Measurements from ENCODE around the gene TMC7. TPM values are rescaled to one million over a fixed set of nuclear protein-coding genes. Genes with fewer than 3 reads are reported as not detected.

Gene TMC7
- total RNA-seq, 2 experiments from 2014 or later, result not detected

GRCh38 chr16:19008245-19009169, 24.8 kb downstream of the TMC7 start:
- no peak overlapping the region for H3K4me3 Mint-ChIP-seq
- no peaks in the 10 kb centered on the region for H3K36me3 Mint-ChIP-seq (ENCODE audit: low read depth)

GRCh38 chr16:19011169-19011731, 27.5 kb downstream of the TMC7 start:
- Mint-ChIP-seq H3K4me1 (ENCODE audit: low read depth) (no peaks in the 10 kb centered on the region), H3K27me3 (peaks cover 2% of the 10 kb centered on the region), H3K36me3 (ENCODE audit: low read depth) (no peaks in the 10 kb centered on the region), H3K4me3 (no peak overlapping the region), H3K9me3 (peaks cover 6% of the 10 kb centered on the region), H3K27ac (no peak overlapping the region)
- CTCF ChIA-PET, result interaction anchor here (1.7 to 1.8 kb wide), 2 partner anchors 14 to 216 kb away, joined by 3 to 4 read pairs; no protein-coding TSS in a partner anchor
- no peak for TF ChIP-seq CTCF (IDR thresholded peaks at IDR 0.05)
- intact Hi-C loops (cut with micrococcal nuclease), result no loop called here
- ATAC-seq (no peak), DNase-seq (no peak)
- POLR2A ChIA-PET, result interaction anchor here (1.0 kb wide), 1 partner anchor 14 kb away, joined by 4 read pairs; no protein-coding TSS in a partner anchor

More at GRCh38 chr16:19008245-19009169, 24.8 kb downstream of the TMC7 start:
- CTCF ChIA-PET, result interaction anchor here (1.1 kb wide), 1 partner anchor 78 kb away, joined by 3 read pairs; no protein-coding TSS in a partner anchor
- Mint-ChIP-seq H3K27ac (no peak overlapping the region), H3K27me3 (no peaks in the 10 kb centered on the region), H3K4me1 (ENCODE audit: low read depth) (no peaks in the 10 kb centered on the region), H3K9me3 (peaks cover 6% of the 10 kb centered on the region)
- ATAC-seq, result no peak
- intact Hi-C loops (cut with micrococcal nuclease), result no loop called here
- TF ChIP-seq CTCF (IDR thresholded peaks at IDR 0.05), result no peak
- DNase-seq, result no peak
- POLR2A ChIA-PET, result no interaction called here

- no peak for TF ChIP-seq CTCF (IDR thresholded peaks at IDR 0.05)
- ChIA-PET CTCF (no interaction called here), POLR2A (no interaction called here)
- Mint-ChIP-seq H3K4me3 (no peak overlapping the region), H3K4me1 (ENCODE audit: low read depth) (no peaks in the 10 kb centered on the region), H3K36me3 (ENCODE audit: low read depth) (no peaks in the 10 kb centered on the region), H3K27ac (no peak overlapping the region), H3K27me3 (peaks cover 4% of the 10 kb centered on the region), H3K9me3 (peaks cover 6% of the 10 kb centered on the region)
- intact Hi-C loops (cut with micrococcal nuclease), result no loop called here
- ATAC-seq, result no peak
- DNase-seq, result no peak
Measured at GRCh38 chr16:19014461-19014860, 30.7 kb downstream of the TMC7 start.

GRCh38 chr16:19017179-19017578, 33.4 kb downstream of the TMC7 start:
- no peaks in the 10 kb centered on the region for H3K36me3 Mint-ChIP-seq (ENCODE audit: low read depth)
- no peak overlapping the region for H3K27ac Mint-ChIP-seq
- no peaks in the 10 kb centered on the region for H3K4me1 Mint-ChIP-seq (ENCODE audit: low read depth)
- TF ChIP-seq CTCF (IDR thresholded peaks at IDR 0.05), result no peak
- POLR2A ChIA-PET, result no interaction called here
- H3K4me3 Mint-ChIP-seq, result no peak overlapping the region
- H3K9me3 Mint-ChIP-seq, result no peaks in the 10 kb centered on the region
- no peak for ATAC-seq
- CTCF ChIA-PET, result no interaction called here
- DNase-seq, result no peak
- intact Hi-C loops (cut with micrococcal nuclease), result no loop called here
- H3K27me3 Mint-ChIP-seq, result peaks cover 4% of the 10 kb centered on the region

- Mint-ChIP-seq H3K27me3 (peaks cover 5% of the 10 kb centered on the region), H3K4me3 (no peak overlapping the region), H3K27ac (no peak overlapping the region), H3K9me3 (no peaks in the 10 kb centered on the region), H3K4me1 (ENCODE audit: low read depth) (no peaks in the 10 kb centered on the region), H3K36me3 (ENCODE audit: low read depth) (no peaks in the 10 kb centered on the region)
- ATAC-seq, result no peak
- TF ChIP-seq CTCF (IDR thresholded peaks at IDR 0.05), result no peak
- DNase-seq, result no peak
- POLR2A ChIA-PET, result no interaction called here
- intact Hi-C loops (cut with micrococcal nuclease), result no loop called here
- CTCF ChIA-PET, result interaction anchor here (1.2 kb wide), 1 partner anchor 219 kb away, joined by 3 read pairs; the partner anchor contains the start of gene ARL6IP1
Measured at GRCh38 chr16:19020689-19021088, 37.0 kb downstream of the TMC7 start.

Measured in activated CD8-positive, alpha-beta T cell treated with anti-CD3 and anti-CD28 coated beads for 36 hours (primary cell).